Measurements from ENCODE around the gene PTPRT. TPM values are rescaled to one million over a fixed set of nuclear protein-coding genes. Genes with fewer than 3 reads are reported as not detected.

PTPRT gene
- total RNA-seq, 1 donor from 2014 or later: not detected

DNA sequence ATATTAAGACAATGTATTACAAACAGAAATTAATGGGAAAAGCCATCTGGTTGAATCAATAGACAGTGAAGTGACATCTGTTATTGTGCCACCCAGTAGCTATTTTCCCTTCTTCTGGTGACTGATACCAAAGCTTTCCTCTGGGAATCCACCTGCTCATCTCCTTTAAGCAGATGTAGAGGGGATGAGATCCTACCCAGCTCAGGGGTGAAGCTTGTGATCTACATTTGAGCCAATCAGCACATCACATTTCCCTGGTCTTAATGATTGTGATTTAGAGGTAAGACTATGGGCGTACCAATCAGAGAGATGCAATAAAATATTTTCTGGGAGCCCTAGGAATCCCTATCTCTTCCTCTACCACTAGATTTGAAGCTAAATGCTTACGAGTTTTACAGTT, 782.9 kb downstream of the PTPRT start:
- no peak for DNase-seq (ENCODE audit: low spot score)

DNA sequence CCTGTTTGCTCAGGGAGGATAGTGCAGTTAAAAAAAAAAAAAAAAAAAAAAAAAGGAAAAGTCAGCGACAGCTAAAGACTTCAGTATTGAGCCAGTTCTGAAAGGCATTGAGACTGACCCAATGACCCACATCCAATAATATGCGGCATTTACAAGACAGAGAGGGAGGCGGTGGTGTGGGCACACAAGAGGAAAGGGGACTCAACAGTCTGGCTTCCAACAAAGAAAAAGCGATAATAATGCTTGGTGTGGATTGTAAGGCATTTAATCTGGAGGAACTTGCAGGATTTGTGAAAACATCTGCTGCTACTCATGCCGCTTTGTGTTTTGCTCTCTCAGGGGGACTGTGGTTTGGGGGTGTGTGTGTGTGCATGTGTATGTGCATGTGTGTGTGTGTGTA, 787.3 kb downstream of the PTPRT start:
- no peak for DNase-seq (ENCODE audit: low spot score)

DNA sequence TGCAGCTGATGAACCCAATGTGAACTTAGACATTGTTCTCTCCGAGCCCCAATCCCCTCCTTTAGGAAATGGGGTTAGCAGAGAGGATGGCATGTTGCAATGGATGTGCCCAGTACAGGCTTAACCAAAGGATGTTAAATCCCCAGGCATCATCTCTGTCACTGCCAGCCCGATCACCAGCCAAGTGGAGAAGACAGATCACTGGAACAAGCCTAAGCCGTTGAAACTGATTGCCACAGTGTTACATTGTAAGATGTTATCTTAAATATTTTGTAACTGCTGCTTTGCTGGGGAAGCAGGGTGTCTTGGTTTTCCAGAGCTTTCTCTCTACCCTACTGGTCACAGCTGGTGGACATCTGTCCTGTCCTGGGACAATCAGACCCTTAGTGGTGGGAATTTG, 788.1 kb downstream of the PTPRT start:
- no peak for DNase-seq (ENCODE audit: low spot score)

DNA sequence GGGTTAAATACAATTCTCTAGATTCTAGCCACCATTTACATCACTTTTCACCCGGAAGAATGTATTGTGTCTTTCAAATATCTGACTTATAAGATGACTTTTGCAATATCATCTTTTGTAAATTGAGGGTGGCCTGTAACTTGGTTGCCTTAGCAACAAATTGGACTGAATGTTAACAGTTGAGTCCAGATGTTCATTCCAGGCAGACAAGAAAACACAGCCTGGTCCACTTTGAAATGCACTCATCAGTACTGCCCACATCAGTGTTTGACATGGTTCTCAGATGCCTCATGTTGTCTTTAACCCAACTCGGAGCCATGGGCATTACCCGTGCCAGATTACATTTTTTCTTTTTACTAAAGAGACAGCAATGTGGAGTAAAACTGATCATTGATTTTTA, 789.9 kb downstream of the PTPRT start:
- no peak for DNase-seq (ENCODE audit: low spot score)

DNA sequence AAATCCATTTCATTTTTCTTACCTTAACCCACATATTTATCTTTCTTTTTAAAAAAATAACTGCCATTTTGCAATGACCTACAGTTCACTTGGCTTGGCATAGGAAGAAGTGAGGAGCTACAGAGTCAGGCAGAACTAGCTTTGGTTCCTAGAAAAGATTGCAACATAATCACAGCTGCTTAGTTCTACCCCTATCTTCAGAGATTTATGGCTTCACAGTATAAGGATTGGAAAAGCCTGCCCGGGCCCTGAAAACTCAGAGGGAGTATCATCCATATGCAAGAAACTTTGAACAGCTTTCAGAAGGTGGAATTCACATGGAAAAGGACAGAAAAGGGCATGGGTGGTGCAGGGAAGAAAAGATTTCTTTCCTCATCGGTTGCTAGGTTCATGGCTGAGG, 797.3 kb downstream of the PTPRT start:
- DNase-seq (ENCODE audit: low spot score): no peak

DNA sequence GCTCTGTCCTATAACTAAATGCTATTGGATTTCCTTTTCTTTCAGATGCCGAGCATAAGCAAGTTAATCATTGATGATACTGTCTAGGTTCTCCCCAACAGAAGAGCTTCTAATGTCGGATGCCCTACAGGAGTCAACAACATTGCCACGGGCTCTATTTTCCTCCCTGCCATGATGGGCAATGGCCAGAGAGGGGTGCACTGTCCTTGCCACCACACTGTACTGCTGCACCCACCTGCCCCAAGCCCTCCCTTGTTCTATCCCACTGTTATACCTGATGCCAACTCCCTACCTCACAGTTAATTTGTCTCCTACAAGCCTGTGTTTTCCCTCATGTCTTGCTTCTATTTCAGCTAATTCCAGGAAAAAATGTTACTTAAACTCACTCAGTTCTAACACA, 797.9 kb downstream of the PTPRT start:
- no peak for DNase-seq (ENCODE audit: low spot score)

DNA sequence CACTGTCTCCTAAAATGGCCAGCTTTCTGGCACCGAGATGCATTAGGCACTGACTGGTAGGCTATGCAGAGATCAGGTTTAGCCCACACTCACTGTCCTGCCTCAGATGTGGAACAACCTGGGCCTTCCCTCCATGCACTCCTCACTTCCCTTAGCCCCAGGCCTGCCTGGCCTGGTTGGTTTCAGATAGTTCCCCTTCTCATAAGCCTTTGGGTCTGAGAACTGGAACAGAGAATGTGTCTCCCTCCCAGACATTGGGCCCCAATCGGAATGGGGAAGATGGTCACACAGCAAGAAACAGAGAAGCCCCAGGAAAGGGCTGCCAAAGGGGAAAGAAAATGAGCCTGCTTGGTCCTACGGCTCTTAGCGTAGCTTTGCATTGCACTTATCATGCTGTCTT, 809.4 kb downstream of the PTPRT start:
- no peak for DNase-seq (ENCODE audit: low spot score)

DNA sequence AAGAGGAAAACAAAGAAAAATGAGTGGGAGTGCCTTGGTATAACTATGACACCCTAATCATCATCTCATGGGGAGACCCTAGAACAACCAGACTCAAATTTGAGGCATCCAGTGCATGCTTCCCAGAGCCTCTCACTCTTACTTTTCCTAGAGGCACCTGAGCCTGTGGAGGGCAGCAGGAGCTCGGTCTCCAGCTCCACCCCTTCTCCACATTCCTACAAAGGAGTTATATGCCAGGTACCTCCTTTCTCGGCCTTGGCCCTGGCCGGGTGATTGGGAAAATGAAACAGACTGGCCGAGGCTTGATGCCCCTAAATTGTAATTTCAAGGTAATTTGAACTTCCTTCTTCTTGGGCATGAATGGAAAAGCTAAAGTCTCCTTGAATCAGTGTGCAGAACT, 810.3 kb downstream of the PTPRT start:
- DNase-seq (ENCODE audit: low spot score): no peak

DNA sequence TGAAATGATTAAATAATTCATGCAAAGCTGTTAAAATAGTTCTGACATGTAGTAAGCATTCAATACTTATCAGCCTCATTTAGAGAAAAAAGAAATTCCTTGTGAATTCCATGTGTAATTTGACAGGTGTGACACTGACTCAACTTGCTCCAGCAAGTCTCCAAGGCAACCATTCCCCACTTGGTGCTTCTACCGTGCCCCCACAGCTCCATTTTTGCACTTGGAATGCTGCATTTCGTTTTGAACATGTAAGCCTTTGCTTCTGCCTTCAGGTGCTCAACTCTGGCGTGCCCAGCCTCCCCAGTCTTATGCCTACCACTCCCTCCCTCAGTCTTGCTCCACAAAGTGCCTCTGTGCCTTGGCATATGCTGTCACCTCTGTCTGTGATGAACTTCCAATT, 810.9 kb downstream of the PTPRT start:
- DNase-seq (ENCODE audit: low spot score): no peak

DNA sequence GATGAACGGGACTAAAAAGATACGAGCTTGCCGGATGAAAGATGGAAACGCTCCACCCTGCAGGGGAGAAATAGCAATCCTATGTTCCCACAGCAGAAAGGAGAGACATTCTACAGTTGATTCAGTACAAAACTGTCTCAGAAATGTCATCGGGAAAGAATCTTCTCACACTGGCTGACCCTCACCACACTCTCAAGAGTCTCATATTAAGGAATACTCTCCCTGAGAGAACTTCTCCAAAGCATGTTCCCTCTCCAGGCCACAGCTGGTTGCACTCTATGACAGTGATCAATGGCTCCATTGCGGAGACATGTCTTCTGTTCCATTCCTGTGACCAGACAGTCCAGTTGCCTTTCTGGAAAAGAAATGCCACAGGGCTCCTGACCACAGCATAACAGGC, 813.6 kb downstream of the PTPRT start:
- no peak for DNase-seq (ENCODE audit: low spot score)

DNA sequence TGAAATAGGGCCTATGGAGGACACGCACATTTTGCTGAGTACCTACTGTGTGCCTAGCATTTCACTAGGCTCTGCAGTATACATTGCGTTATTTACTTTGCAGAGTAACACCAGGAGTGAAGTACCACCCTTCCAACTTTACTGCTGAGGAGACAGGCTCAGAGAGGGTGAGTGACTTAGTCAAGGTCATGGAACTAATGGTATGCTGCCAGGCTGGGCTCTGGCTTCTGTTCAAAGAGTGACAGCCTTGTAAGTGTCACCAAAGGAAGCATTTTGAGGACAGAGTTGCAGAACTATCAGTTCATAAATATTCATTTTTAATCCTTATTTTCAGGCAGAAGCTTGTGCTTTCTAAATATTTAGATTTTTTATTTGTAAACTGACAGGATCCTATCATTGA, 816.7 kb downstream of the PTPRT start:
- no peak for DNase-seq (ENCODE audit: low spot score)

DNA sequence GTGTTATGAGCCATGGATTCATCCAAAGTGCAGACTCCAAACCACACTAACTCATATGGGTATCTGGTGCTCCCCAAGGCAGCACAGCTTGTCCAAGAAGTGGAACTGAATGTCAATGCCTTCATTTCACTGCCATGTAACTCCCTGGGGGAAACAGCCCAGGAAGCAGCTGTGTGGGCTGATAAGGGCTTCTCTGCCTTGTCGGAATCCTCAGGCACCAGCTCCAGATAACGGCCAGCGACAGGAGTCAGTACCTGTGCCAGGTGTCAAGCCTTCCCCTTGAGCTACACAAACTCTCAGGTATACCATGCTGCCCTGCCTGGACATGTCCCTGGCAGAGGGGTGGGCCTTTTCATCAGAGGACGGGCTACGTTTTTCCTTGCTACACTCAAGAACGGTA, 819.6 kb downstream of the PTPRT start:
- no peak for DNase-seq (ENCODE audit: low spot score)

DNA sequence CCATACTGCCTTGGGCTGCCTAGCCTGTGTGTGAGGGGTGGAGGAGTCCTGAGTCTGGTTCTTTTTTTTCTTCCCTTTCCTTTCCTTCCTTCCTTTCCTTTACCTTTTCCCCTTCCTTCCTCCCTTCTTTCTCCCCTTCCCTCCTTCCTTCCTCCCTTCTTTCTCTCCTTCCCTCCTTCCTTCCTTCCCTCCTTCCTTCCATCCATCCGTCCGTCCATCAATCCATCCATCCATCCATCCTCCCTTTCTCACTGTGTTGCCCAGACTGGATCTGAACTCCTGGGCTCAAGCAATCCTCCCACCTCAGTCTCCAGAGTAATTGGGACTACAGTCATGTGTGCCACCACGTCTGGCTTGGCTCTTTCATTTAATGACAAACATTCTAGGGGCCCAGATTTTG, 820.8 kb downstream of the PTPRT start:
- DNase-seq (ENCODE audit: low spot score): no peak

DNA sequence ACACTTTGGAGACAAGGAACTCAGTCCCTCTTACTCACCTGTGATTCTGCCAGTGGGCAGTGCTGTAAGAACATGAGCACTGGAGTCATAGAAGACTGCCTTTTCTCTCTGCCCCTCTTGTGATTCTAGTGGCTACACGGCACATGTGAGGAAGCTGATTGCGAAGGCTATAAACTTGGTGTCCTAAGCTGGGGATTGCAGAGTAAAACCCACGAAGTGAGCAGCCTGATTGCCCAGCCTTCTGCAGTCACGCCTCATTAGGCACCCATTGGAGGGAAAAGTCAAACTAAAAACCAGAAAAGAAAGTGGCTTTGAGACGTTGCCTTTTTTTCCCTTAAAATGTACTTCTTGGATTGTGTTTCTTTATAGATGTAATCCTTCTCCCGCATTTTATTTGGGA, 823.1 kb downstream of the PTPRT start:
- DNase-seq (ENCODE audit: low spot score): no peak

DNA sequence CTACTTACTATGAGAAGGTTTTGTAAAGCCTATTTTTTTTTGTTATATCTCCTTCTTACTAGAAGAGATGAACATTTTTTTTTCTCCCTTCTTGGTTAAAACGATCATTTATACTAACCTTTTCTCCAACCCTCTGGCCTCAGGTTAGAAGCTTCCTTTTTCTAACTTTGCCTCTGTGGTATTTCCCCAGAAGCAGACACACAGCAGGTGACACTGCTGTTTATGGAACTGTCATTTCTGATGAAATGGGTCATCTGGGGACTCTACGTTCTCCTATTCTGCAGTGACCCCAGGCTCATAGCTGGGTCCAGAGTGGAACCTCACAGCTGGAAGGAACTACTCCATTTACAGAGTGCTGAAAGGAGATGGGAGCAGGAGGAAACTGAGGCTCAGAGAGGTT, 825.3 kb downstream of the PTPRT start:
- no peak for DNase-seq (ENCODE audit: low spot score)

DNA sequence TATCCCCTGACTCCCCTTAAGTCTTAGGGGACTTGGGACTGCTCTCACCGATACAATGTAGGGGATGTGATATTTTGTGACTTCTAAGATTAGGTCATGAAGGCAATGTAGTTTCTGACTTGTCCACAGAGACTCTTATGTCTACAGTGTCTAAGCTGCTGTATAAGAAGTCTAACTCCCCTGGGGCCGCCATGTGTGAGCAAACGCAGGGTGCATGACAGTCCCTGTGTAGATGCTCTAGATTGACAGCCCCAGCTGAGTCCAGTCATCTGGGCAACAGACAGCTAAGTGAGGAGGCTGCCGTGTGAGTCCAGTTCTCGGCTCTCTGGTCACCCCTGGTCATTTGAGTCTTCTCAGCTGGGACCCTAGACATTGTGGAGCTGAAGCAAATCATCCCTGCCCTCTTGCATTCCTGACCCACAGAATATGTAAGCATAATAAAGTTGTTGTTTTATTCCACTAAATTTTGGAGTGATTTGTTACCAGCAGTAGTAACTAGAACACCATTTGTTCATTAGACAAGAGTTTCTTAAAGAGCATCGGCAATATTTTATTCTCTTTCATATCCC, 828.2 kb downstream of the PTPRT start:
- no peak for DNase-seq (ENCODE audit: low spot score)

DNA sequence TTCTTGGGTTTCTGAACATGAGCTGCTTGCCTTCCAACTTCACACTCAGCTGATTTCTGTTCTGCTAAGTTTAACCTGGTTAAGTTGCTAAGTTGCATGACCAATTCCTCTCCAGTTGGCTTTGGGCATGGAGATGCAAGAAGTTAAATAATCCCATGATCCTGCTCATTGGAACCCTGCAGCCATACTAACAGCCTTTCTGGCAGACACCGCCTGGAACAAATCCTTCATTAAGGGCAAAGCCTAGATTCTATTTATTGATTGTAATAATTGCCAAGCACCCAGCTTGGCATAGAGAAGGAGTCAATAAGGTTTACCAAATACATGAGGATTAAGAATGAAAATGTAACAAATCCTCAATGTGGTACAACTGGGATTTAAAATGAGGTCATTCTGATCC, 829.1 kb downstream of the PTPRT start:
- DNase-seq (ENCODE audit: low spot score): no peak

DNA sequence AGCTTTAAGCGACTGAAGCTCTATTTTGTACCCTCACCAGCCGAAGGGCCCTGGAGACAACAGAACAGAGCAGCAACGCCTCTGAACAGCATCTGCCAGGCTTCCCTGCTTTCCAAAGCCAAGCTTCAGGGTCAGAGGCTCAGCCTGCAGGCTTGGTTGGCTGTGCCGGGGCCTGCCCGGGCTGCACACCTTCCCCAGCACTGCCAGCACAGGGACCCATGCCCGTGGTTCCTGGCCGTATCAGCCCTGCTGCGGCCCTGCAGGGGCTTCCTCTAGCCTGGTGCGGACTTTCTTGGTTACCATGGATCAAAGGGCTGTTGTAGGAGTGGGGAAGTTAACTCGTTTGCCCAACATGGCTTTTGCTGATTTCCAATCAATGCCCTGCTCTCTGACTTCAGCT, 830.1 kb downstream of the PTPRT start:
- no peak for DNase-seq (ENCODE audit: low spot score)

DNA sequence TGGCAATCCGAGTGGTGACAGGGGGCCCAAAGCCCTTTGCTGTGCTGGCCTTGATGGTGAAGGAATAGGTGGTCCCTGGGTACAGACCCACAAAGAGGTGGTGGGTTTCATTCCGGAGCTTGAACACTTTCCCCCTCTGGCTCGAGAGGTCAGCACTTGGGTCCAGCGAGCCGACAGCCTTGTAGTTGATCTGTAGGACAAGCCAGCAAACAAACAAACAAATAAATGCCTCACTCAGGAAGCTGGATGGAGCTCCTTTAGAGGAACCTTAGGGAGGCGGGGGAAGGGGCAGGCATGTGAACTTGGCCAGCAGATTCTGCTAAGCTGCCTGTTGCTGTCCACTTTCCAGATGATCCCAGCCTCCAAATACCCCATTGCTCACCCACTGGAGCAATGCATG, 837.6 kb downstream of the PTPRT start:
- no peak for DNase-seq (ENCODE audit: low spot score)

DNA sequence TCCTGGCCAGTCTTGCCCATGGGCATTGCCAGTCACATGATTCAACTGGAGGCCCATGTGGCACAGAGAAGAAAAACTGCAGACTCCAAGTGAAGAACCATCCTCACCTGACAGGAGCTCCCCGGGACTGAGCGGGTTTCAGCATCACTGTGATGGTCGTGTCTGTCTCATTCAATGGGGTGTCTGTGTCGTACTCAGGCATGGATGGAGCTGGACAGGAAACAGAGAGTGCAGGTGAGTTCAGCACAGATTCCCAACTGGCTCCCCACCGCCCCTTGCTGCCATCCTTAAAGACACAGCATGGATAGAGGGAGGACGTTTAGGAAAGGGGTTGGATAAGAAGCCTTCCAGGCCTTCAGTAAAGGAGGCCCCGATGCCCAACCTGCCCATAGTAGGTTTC, 839.2 kb downstream of the PTPRT start:
- no peak for DNase-seq (ENCODE audit: low spot score)

DNA sequence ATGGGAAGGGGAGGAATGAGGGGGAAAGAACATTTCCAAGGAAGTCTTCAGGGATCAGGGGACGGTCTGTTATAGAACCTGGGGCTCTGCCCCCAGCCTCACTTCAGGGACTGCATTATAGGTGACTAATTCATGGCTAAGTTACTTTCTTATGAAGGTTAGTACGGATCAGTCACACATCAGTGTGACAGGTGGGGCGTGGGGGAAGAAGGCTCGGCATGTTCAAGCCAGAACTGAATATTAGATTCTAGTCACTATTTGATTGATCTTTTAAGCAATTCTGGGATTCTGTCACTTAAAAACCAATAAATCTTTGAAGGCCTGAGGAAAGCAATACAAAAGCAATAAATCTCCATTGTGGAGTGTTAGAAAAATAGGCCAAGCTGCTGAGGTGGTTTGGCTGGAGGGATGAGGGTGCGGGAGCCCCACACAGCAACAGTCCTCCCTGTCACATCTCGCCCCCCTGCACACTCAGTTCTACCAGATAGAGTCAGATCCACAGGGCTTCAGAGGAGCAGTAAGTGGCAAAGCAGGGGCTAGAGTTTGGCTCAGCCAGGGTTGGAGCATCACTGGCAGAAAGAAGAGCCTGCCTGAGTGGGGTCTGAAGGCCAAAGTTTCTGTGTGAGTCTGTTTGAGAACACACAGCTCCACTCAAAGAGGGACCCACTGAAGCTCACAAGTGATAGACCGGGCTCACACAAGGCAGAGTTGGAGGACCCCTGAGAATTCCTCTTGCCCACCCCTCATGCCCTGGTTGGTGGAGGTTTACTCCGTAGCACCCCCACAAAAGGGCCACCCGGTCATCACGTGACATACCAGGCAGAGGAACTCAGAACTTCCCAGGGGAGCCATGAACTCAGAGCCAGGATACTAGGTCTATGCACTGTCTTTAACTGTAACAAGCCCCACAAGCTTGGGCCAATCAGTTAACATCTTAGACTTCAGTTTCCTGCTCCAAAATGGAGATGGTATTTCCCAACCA, 843.2 kb downstream of the PTPRT start:
- no peak for DNase-seq (ENCODE audit: low spot score)

DNA sequence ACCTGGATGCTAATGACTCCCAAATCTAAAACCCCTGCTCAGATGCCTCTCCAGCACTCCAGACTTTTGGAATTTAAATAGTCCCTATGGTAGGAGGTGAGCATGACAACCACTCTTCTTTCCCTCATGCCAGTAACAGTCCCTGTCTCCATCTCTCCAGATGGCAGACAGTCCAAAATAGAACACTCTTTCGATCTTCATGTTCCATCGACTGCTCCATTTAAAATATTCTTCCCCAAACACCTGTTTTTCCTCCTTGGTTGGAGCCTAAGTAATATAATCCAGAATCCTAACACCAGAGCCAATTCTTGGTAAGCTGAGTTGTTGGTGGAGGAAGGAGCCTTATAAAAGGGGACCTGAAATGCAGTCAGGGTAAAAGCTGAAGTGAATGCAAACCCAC, 848.1 kb downstream of the PTPRT start:
- no peak for DNase-seq (ENCODE audit: low spot score)

DNA sequence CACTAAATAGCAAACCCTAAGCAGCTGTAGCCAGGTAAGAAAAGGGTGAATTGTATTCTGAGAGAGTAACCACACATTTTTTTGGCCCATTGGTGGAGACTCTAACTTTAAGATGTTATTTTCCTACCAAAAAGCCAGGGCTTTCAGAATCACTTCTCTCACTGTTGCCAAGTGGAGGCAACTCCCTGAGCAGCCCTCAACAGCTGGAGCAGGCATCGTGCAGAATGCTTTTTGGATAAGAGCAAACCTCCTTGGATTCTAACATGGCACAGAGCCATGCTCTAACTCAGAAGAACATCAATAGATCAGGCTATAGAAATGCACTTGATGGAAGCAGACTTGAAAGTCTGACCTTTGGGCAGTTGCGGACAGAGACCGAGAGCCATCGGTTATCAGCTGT, 849.3 kb downstream of the PTPRT start:
- DNase-seq (ENCODE audit: low spot score): no peak

Data from mesenteric fat pad (tissue), 1 donor.